Measurements from ENCODE around the gene YIF1A.

GRCh38 chr11:66312549-66313320 lies 23.8 kb upstream of the YIF1A start:
- no peak for TF ChIP-seq EZH2 (IDR thresholded peaks at IDR 0.05; ENCODE audit: low read depth)
- no peak for TF ChIP-seq CTCF (conservative IDR thresholded peaks at IDR 0.05)
